OCI-LY7 (cell line): ENCODE data around the gene VSTM2A. TPM values are rescaled to one million over a fixed set of nuclear protein-coding genes. Genes with fewer than 3 reads are reported as not detected.

Experiments
- BruUV-seq: library from RNA; stranded (reverse); fragments of 400-500 nt; replicated peaks from 2 replicates; lab custom pipeline; 2021; lab: Mats Ljungman, UMichigan
- CTCF ChIA-PET: fragments of 300-600 bp; sonication (Branson Sonifier 250); formaldehyde crosslinking; loops from one replicate; lab custom pipeline; 2022; ENCODE audit warnings: antibody characterized with exemption; ENCODE audit not compliant: unreplicated experiment; lab: Charles Lee
- POLR2A ChIA-PET: fragments of 300-600 bp; sonication (Branson Sonifier 250); formaldehyde crosslinking; loops from one replicate; lab custom pipeline; 2022; ENCODE audit warnings: antibody characterized with exemption; lab: Charles Lee
- DNase-seq: peaks from one replicate; pipeline ENCODE4 v3.0.0-alpha.2; 2015; ENCODE audit warnings: low spot score
- H2AFZ ChIP-seq: fragments of 200-600 bp; sonication (generic), shearing (Covaris generic); 2 replicates; pipeline ENCODE4 v1.6.1; 2014; ENCODE audit warnings: mild to moderate bottlenecking, antibody characterized with exemption, low read length, moderate library complexity
- H3K27ac ChIP-seq: fragments of 200-600 bp; sonication (generic); 2 replicates; pipeline ENCODE4 v1.5.1; 2014; ENCODE audit warnings: mixed run types, low read depth, mild to moderate bottlenecking, moderate library complexity, low read length, inconsistent platforms; ENCODE audit not compliant: poor library complexity, severe bottlenecking
- H3K36me3 ChIP-seq: fragments of 200-600 bp; sonication (generic); 2 replicates; pipeline ENCODE4 v1.6.1; 2014; ENCODE audit warnings: mild to moderate bottlenecking, antibody characterized with exemption, low read length, moderate library complexity, mixed read lengths; ENCODE audit not compliant: insufficient read depth
- H3K4me1 ChIP-seq: fragments of 200-600 bp; sonication (generic); 2 replicates; pipeline ENCODE4 v1.5.1; 2014; ENCODE audit warnings: mild to moderate bottlenecking, low read length; ENCODE audit not compliant: insufficient read depth, poor library complexity, severe bottlenecking
- H3K4me2 ChIP-seq: fragments of 200-600 bp; sonication (generic); 2 replicates; pipeline ENCODE4 v1.6.1; 2014; ENCODE audit warnings: mild to moderate bottlenecking, low read length
- H3K4me3 ChIP-seq: fragments of 200-600 bp; sonication (generic); 2 replicates; pipeline ENCODE4 v1.5.1; 2014; ENCODE audit warnings: mild to moderate bottlenecking, low read depth, low read length; ENCODE audit not compliant: poor library complexity, severe bottlenecking
- H3K79me2 ChIP-seq: fragments of 200-600 bp; sonication (generic); 2 replicates; pipeline ENCODE4 v1.6.1; 2016; ENCODE audit warnings: low read depth, mild to moderate bottlenecking, low read length, moderate library complexity, mixed read lengths; ENCODE audit not compliant: insufficient read depth
- H3K9me2 ChIP-seq: fragments of 200-600 bp; sonication (generic); 2 replicates; pipeline ENCODE4 v1.6.1; 2016; ENCODE audit warnings: mild to moderate bottlenecking, low read length, mixed read lengths; ENCODE audit not compliant: insufficient read depth
- H3K9me3 ChIP-seq: fragments of 200-600 bp; sonication (generic); 2 replicates; pipeline ENCODE4 v1.6.1; 2014; ENCODE audit warnings: mild to moderate bottlenecking, mixed run types, low read length, mixed read lengths
- H4K20me1 ChIP-seq: fragments of 200-600 bp; sonication (generic); 2 replicates; pipeline ENCODE4 v1.6.1; 2014; ENCODE audit warnings: mild to moderate bottlenecking, antibody characterized with exemption, low read length, moderate library complexity, mixed read lengths; ENCODE audit not compliant: insufficient read depth
- EZH2phosphoT487 ChIP-seq: fragments of 200-600 bp; sonication (generic); IDR thresholded peaks from 2 replicates; pipeline ENCODE4 v1.6.1; 2018; ENCODE audit warnings: low read depth, borderline replicate concordance, mild to moderate bottlenecking, mixed run types, antibody characterized with exemption, low read length, moderate library complexity, mixed read lengths
- intact Hi-C: fragments of 100-400 bp; cut with micrococcal nuclease; formaldehyde crosslinking; loops from one replicate; pipeline ENCODE4 v1.10.0; 2022; ENCODE audit not compliant: unreplicated experiment
- total RNA-seq, 2 experiments: library from RNA; depleted of rRNA in 1 of 2; stranded (reverse); fragments of >200 nt in 1 of 2; shearing (Covaris generic) in 1 of 2; gene quantifications; 2 replicates each; pipeline ENCODE4 v1.2.3, GENCODE V29; 2014 to 2022
- TF ChIP-seq, protein P1 (sequence below): fragments of 200-600 bp; sonication (generic); conservative IDR thresholded peaks from 2 replicates; pipeline ENCODE4 v1.5.1; 2014; ENCODE audit warnings: mild to moderate bottlenecking, antibody characterized with exemption, low read length, moderate library complexity, mixed read lengths

VSTM2A gene
- total RNA-seq, 2 experiments from 2014 or later, result not detected

DNA sequence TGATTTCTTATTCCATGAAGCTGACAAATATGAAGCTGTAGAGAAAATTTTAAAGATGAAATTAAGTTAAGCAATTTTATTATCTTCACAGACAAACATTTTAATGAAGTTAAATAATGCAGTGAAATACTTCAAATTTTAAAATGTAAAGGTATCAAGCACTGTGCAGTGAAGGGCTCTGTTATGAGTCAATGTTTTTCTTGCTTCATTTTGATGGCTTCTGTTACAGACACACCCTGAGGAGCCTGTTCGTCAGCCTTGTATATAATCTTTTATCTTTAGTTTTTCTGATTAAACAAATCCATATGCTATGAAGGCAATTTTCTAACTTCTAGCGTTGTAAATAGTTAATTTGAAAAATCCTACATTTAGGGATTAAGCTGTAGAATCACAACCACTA, 18.5 kb downstream of the VSTM2A start:
- ChIA-PET CTCF (no interaction called here), POLR2A (interaction anchor here (0.6 kb wide), 1 partner anchor 1171 kb away, joined by 5 read pairs; no protein-coding TSS in a partner anchor)
- no peak overlapping the region for H2AFZ ChIP-seq
- TF ChIP-seq EZH2phosphoT487, result no peak
- TF ChIP-seq, protein P1, sequence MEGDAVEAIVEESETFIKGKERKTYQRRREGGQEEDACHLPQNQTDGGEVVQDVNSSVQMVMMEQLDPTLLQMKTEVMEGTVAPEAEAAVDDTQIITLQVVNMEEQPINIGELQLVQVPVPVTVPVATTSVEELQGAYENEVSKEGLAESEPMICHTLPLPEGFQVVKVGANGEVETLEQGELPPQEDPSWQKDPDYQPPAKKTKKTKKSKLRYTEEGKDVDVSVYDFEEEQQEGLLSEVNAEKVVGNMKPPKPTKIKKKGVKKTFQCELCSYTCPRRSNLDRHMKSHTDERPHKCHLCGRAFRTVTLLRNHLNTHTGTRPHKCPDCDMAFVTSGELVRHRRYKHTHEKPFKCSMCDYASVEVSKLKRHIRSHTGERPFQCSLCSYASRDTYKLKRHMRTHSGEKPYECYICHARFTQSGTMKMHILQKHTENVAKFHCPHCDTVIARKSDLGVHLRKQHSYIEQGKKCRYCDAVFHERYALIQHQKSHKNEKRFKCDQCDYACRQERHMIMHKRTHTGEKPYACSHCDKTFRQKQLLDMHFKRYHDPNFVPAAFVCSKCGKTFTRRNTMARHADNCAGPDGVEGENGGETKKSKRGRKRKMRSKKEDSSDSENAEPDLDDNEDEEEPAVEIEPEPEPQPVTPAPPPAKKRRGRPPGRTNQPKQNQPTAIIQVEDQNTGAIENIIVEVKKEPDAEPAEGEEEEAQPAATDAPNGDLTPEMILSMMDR, result no peak
- no peaks in the 10 kb centered on the region for H3K36me3 ChIP-seq
- no peaks in the 10 kb centered on the region for H3K79me2 ChIP-seq
- H3K9me2 ChIP-seq, result no peaks in the 10 kb centered on the region
- no peaks in the 10 kb centered on the region for H3K9me3 ChIP-seq
- no peak overlapping the region for H3K4me2 ChIP-seq
- no TSS peak for BruUV-seq
- H3K4me3 ChIP-seq, result no peak overlapping the region
- no peak for DNase-seq
- H4K20me1 ChIP-seq, result no peaks in the 10 kb centered on the region
- H3K4me1 ChIP-seq, result no peaks in the 10 kb centered on the region
- intact Hi-C loops, result no loop called here
- no peak overlapping the region for H3K27ac ChIP-seq

- POLR2A ChIA-PET, result no interaction called here
- no peak overlapping the region for H2AFZ ChIP-seq
- H3K4me1 ChIP-seq, result no peaks in the 10 kb centered on the region
- intact Hi-C loops, result no loop called here
- H3K36me3 ChIP-seq, result no peaks in the 10 kb centered on the region
- DNase-seq, result no peak
- no peaks in the 10 kb centered on the region for H3K9me3 ChIP-seq
- no peaks in the 10 kb centered on the region for H4K20me1 ChIP-seq
- TF ChIP-seq, protein P1, result no peak
- no peak for TF ChIP-seq EZH2phosphoT487
- H3K9me2 ChIP-seq, result no peaks in the 10 kb centered on the region
- H3K4me2 ChIP-seq, result no peak overlapping the region
- CTCF ChIA-PET, result no interaction called here
- H3K4me3 ChIP-seq, result no peak overlapping the region
- H3K79me2 ChIP-seq, result no peaks in the 10 kb centered on the region
- BruUV-seq, result no TSS peak
- no peak overlapping the region for H3K27ac ChIP-seq
Observed at GRCh38 chr7:54563329-54563916, 21.2 kb downstream of the VSTM2A start.

GRCh38 chr7:54565432-54565831, 23.3 kb downstream of the VSTM2A start:
- Histone ChIP-seq H3K79me2 (no peaks in the 10 kb centered on the region), H3K4me1 (no peaks in the 10 kb centered on the region), H2AFZ (no peak overlapping the region), H4K20me1 (no peaks in the 10 kb centered on the region), H3K4me3 (no peak overlapping the region), H3K9me3 (no peaks in the 10 kb centered on the region), H3K9me2 (no peaks in the 10 kb centered on the region), H3K27ac (no peak overlapping the region), H3K4me2 (no peak overlapping the region), H3K36me3 (no peaks in the 10 kb centered on the region)
- intact Hi-C loops, result no loop called here
- BruUV-seq, result no TSS peak
- no peak for DNase-seq
- TF ChIP-seq, protein P1, result no peak
- no peak for TF ChIP-seq EZH2phosphoT487
- ChIA-PET POLR2A (no interaction called here), CTCF (no interaction called here)
